ENCODE data around the gene WWOX. TPM values are rescaled to one million over a fixed set of nuclear protein-coding genes. Genes with fewer than 3 reads are reported as not detected.

WWOX gene
- polyA plus RNA-seq, 1 donor from 2014 or later: 25.6 TPM

DNA sequence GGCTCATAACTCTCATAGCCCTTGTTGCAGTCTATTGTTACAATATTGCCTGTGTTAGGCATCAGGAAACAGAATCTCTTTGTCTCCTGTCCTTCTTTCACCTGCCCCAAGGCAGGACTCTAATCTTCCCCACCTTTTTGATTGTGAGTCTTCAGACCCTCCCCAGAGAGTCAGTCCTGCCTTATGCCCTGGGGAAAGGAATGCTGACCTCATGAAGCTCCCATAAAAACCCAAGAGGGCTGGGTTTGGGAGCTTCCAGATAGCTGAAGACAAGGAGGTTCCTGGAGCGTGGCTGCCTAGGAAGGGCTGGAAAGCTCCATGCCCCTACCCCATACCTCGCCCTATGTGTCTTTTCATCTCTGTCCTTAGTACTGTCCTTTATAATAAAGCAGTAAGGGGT, 688.8 kb downstream of the WWOX start:
- TF ChIP-seq MXI1 (conservative IDR thresholded peaks at IDR 0.05; ENCODE audit: poor library complexity, severe bottlenecking): no peak
- TF ChIP-seq, protein P1, sequence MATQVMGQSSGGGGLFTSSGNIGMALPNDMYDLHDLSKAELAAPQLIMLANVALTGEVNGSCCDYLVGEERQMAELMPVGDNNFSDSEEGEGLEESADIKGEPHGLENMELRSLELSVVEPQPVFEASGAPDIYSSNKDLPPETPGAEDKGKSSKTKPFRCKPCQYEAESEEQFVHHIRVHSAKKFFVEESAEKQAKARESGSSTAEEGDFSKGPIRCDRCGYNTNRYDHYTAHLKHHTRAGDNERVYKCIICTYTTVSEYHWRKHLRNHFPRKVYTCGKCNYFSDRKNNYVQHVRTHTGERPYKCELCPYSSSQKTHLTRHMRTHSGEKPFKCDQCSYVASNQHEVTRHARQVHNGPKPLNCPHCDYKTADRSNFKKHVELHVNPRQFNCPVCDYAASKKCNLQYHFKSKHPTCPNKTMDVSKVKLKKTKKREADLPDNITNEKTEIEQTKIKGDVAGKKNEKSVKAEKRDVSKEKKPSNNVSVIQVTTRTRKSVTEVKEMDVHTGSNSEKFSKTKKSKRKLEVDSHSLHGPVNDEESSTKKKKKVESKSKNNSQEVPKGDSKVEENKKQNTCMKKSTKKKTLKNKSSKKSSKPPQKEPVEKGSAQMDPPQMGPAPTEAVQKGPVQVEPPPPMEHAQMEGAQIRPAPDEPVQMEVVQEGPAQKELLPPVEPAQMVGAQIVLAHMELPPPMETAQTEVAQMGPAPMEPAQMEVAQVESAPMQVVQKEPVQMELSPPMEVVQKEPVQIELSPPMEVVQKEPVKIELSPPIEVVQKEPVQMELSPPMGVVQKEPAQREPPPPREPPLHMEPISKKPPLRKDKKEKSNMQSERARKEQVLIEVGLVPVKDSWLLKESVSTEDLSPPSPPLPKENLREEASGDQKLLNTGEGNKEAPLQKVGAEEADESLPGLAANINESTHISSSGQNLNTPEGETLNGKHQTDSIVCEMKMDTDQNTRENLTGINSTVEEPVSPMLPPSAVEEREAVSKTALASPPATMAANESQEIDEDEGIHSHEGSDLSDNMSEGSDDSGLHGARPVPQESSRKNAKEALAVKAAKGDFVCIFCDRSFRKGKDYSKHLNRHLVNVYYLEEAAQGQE (IDR thresholded peaks at IDR 0.05; ENCODE audit: borderline replicate concordance): no peak
- TF ChIP-seq RAD21 (conservative IDR thresholded peaks at IDR 0.05): no peak
- no peak for TF ChIP-seq SMC3 (conservative IDR thresholded peaks at IDR 0.05; ENCODE audit: poor library complexity)
- no peak for TF ChIP-seq TAF1 (IDR thresholded peaks at IDR 0.05; ENCODE audit: low read depth)
- TF ChIP-seq EP300 (conservative IDR thresholded peaks at IDR 0.05; ENCODE audit: poor library complexity, severe bottlenecking): no peak
- no peak for TF ChIP-seq EZH2 (IDR thresholded peaks at IDR 0.05; ENCODE audit: borderline replicate concordance, insufficient read depth, low read length, poor library complexity, severe bottlenecking)
- no peak for TF ChIP-seq POLR2AphosphoS5 (IDR thresholded peaks at IDR 0.05)
- no peaks in the 10 kb centered on the region for H4K20me1 ChIP-seq (ENCODE audit: insufficient read depth)
- no peaks in the 10 kb centered on the region for H3K36me3 ChIP-seq (ENCODE audit: insufficient read depth, low read length)
- no peak overlapping the region for H2AFZ ChIP-seq (ENCODE audit: low read depth, low read length)
- no peaks in the 10 kb centered on the region for H3K79me2 ChIP-seq (replicated peaks; ENCODE audit: insufficient read depth, low read length)
- no peak overlapping the region for H3K9ac ChIP-seq (ENCODE audit: low read length)
- H3F3A ChIP-seq (ENCODE audit: insufficient read depth, low read length, poor library complexity, severe bottlenecking): no peaks in the 10 kb centered on the region
- no peaks in the 10 kb centered on the region for H3K27me3 ChIP-seq (ENCODE audit: insufficient read depth, low read depth, low read length)
- H3K27ac ChIP-seq (ENCODE audit: low read length): no peak overlapping the region
- H3K4me3 ChIP-seq (ENCODE audit: low read length): no peak overlapping the region
- no peaks in the 10 kb centered on the region for H3K9me2 ChIP-seq (ENCODE audit: insufficient read depth, low read length)
- no peaks in the 10 kb centered on the region for H3K9me3 ChIP-seq (ENCODE audit: low read length)
- no peak overlapping the region for H3K4me2 ChIP-seq (ENCODE audit: low read length)

DNA sequence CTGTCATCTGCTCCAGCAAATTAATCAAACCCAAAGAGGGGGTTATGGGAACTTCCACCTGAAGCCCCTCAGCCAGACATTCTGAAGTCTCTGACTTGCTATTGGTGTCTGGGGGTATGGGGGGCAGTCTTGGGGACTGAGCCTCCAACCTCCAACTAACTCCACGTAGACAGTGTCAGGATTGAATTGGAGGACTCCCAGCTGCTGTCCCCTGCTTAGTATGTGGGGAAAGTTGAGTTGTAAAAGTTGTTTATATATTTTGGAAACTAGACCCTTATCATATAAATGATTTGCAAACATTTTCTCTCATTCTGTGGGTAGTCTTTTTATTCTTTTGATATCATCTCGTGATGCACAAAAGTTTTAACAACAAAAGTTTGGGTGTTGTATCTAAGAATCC, 689.2 kb downstream of the WWOX start:
- no peaks in the 10 kb centered on the region for H3K9me2 ChIP-seq (ENCODE audit: insufficient read depth, low read length)
- no peak for TF ChIP-seq POLR2AphosphoS5 (IDR thresholded peaks at IDR 0.05)
- no peak for TF ChIP-seq MXI1 (conservative IDR thresholded peaks at IDR 0.05; ENCODE audit: poor library complexity, severe bottlenecking)
- H3K4me3 ChIP-seq (ENCODE audit: low read length): no peak overlapping the region
- no peak overlapping the region for H2AFZ ChIP-seq (ENCODE audit: low read depth, low read length)
- H3K36me3 ChIP-seq (ENCODE audit: insufficient read depth, low read length): no peaks in the 10 kb centered on the region
- no peak overlapping the region for H3K4me2 ChIP-seq (ENCODE audit: low read length)
- H3F3A ChIP-seq (ENCODE audit: insufficient read depth, low read length, poor library complexity, severe bottlenecking): no peaks in the 10 kb centered on the region
- no peaks in the 10 kb centered on the region for H4K20me1 ChIP-seq (ENCODE audit: insufficient read depth)
- H3K79me2 ChIP-seq (replicated peaks; ENCODE audit: insufficient read depth, low read length): no peaks in the 10 kb centered on the region
- H3K27me3 ChIP-seq (ENCODE audit: insufficient read depth, low read depth, low read length): no peaks in the 10 kb centered on the region
- no peak overlapping the region for H3K9ac ChIP-seq (ENCODE audit: low read length)
- no peaks in the 10 kb centered on the region for H3K9me3 ChIP-seq (ENCODE audit: low read length)
- no peak overlapping the region for H3K27ac ChIP-seq (ENCODE audit: low read length)

- no peaks in the 10 kb centered on the region for H3K9me3 ChIP-seq (ENCODE audit: low read length)
- no peak overlapping the region for H2AFZ ChIP-seq (ENCODE audit: low read depth, low read length)
- H3K4me2 ChIP-seq (ENCODE audit: low read length): no peak overlapping the region
- H3K9ac ChIP-seq (ENCODE audit: low read length): no peak overlapping the region
- no peaks in the 10 kb centered on the region for H3K27me3 ChIP-seq (ENCODE audit: insufficient read depth, low read depth, low read length)
- no peaks in the 10 kb centered on the region for H4K20me1 ChIP-seq (ENCODE audit: insufficient read depth)
- TF ChIP-seq, protein P1 (IDR thresholded peaks at IDR 0.05; ENCODE audit: borderline replicate concordance): no peak
- no peak for TF ChIP-seq TAF1 (IDR thresholded peaks at IDR 0.05; ENCODE audit: low read depth)
- TF ChIP-seq MXI1 (conservative IDR thresholded peaks at IDR 0.05; ENCODE audit: poor library complexity, severe bottlenecking): no peak
- H3K79me2 ChIP-seq (replicated peaks; ENCODE audit: insufficient read depth, low read length): no peaks in the 10 kb centered on the region
- H3K27ac ChIP-seq (ENCODE audit: low read length): no peak overlapping the region
- H3K4me3 ChIP-seq (ENCODE audit: low read length): no peak overlapping the region
- H3F3A ChIP-seq (ENCODE audit: insufficient read depth, low read length, poor library complexity, severe bottlenecking): no peaks in the 10 kb centered on the region
- no peaks in the 10 kb centered on the region for H3K9me2 ChIP-seq (ENCODE audit: insufficient read depth, low read length)
- H3K36me3 ChIP-seq (ENCODE audit: insufficient read depth, low read length): no peaks in the 10 kb centered on the region
Observed at GRCh38 chr16:78789561-78789960, 690.1 kb downstream of the WWOX start.

Data from neural cell (in vitro differentiated cells).